C4-2B (cell line): ENCODE measurements around the gene NSFL1C.
"Not testable (repeated sequence)": the region's sequence is repeated elsewhere in the genome, so short reads cannot be mapped to it uniquely, and the experiment has no call there.

Experiments used
- H3K27ac ChIP-seq: fragments of 450-650 bp; 2 replicates; pipeline ENCODE4 v1.5.1; 2017
- ZFX ChIP-seq: fragments of 450-650 bp; IDR thresholded peaks from 2 replicates; pipeline ENCODE4 v1.6.1; 2017
- TF ChIP-seq, protein P1 (sequence below): fragments of 450-650 bp; conservative IDR thresholded peaks from 2 replicates; pipeline ENCODE4 v1.5.1; 2017; ENCODE audit warnings: mild to moderate bottlenecking

The NSFL1C gene

DNA sequence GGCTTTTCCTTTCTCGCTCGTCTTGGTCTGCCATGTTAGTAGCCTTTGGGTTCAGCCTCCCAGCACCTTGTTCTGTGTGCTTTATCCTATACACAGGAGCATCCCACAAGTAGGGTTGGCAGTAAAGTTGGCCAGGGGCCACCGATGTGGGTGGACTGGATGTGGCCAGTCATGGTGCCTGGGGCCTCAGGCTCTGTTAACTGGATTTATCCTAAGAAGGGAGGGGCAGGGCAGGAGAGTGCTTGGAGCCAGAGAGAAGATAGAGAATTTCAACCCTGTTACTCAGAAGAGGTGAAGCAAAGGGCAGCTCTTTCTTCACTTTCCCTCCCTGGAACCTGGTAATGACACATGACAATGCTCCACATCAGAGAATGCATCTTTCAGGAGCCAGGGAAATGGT is 38.7 kb upstream of the NSFL1C start:
- TF ChIP-seq ZFX: no peak
- TF ChIP-seq, protein P1, sequence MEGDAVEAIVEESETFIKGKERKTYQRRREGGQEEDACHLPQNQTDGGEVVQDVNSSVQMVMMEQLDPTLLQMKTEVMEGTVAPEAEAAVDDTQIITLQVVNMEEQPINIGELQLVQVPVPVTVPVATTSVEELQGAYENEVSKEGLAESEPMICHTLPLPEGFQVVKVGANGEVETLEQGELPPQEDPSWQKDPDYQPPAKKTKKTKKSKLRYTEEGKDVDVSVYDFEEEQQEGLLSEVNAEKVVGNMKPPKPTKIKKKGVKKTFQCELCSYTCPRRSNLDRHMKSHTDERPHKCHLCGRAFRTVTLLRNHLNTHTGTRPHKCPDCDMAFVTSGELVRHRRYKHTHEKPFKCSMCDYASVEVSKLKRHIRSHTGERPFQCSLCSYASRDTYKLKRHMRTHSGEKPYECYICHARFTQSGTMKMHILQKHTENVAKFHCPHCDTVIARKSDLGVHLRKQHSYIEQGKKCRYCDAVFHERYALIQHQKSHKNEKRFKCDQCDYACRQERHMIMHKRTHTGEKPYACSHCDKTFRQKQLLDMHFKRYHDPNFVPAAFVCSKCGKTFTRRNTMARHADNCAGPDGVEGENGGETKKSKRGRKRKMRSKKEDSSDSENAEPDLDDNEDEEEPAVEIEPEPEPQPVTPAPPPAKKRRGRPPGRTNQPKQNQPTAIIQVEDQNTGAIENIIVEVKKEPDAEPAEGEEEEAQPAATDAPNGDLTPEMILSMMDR: no peak
- H3K27ac ChIP-seq: no peak overlapping the region

- TF ChIP-seq ZFX: no peak
- TF ChIP-seq, protein P1: peak; percentile 97
- H3K27ac ChIP-seq: no peak overlapping the region
Measured at GRCh38 chr20:1503564-1504227, 37.0 kb upstream of the NSFL1C start.

GRCh38 chr20:1500496-1500895 is 33.8 kb upstream of the NSFL1C start:
- H3K27ac ChIP-seq: no peak overlapping the region
- TF ChIP-seq, protein P1: no peak
- TF ChIP-seq ZFX: no peak

- H3K27ac ChIP-seq: no peak overlapping the region
- no peak for TF ChIP-seq ZFX
- TF ChIP-seq, protein P1: no peak
Measured at GRCh38 chr20:1499528-1500420, 33.1 kb upstream of the NSFL1C start.

DNA sequence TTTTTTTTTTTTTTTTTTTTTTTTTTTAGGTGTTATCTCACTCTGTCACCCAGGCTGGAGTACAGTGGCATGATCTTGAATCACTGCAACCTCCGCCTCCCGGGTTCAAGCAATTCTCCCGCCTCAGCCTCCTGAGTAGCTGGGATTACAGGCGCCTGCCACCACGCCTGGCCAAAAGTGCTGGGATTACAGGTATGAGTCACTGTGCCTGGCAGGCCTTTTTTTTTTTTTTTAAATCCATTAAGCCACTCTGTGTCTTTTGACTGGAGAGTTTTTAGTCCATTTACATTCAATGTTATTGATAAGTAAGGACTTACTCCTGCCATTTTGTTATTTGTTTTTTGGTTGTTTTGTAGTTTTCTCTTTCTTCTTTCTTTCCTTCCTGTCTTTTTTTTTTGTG is 30.7 kb upstream of the NSFL1C start:
- H3K27ac ChIP-seq: not testable (repeated sequence)

DNA sequence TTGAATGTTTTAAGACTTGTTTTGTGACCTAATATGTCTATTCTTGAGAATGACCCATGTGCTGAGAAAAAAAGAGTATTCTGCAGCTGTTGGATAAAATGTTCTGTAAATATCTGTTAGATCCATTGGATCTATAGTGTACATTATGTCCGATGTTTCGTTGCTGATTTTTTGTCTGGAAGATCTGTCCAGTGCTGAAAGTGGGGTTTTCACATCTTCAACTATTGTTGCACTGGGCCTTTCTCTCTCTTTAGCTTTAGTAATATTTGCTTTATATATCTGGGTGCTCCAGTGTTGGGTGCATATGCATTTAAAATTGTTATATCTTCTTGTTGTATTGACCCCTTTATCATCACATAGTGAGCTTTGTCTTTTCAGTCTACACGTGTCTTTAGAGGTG is 30.3 kb upstream of the NSFL1C start:
- TF ChIP-seq, protein P1: no peak
- no peak for TF ChIP-seq ZFX
- no peak overlapping the region for H3K27ac ChIP-seq

DNA sequence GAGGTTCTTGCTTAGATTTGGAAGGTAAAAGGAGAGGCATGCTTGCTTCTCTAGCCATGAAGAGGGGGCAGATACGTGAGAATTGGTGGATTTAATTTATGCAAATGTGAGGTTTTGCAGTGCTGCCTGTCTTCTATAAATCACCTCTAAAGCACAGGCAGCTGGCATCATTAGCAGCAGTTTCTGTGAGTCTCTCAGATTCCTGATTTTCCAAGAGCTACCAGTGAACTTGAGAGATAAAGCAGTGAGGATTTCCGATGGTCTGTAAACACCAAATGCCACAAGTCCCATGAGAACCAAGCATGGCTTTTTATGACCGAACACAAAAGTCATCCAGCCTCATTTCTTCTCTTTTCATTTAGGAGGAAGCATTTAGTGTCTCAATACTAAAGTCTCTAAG is 27.8 kb upstream of the NSFL1C start:
- no peak overlapping the region for H3K27ac ChIP-seq
- TF ChIP-seq ZFX: no peak
- TF ChIP-seq, protein P1: no peak
